Neural cell (in vitro differentiated cells): ENCODE data around the gene ANKRD39. TPM values are rescaled to one million over a fixed set of nuclear protein-coding genes. Genes with fewer than 3 reads are reported as not detected.

ENCODE experiments used
- H2AFZ ChIP-seq: fragments of 200-600, 300-800 bp; sonication (generic), shearing (Covaris generic); 2 replicates; pipeline ENCODE4 v1.6.0; 2014; ENCODE audit warnings: low read depth, mild to moderate bottlenecking, antibody characterized with exemption, low read length, moderate library complexity
- H3F3A ChIP-seq: fragments of 200-600 bp; shearing (Covaris generic); 2 replicates; pipeline ENCODE4 v1.6.1; 2016; ENCODE audit warnings: mild to moderate bottlenecking, moderate library complexity, mixed read lengths, antibody characterized with exemption, low read length; ENCODE audit not compliant: insufficient read depth, poor library complexity, severe bottlenecking
- H3K27ac ChIP-seq: fragments of 200-600, 300-800 bp; sonication (generic), shearing (Covaris generic); 2 replicates; pipeline ENCODE4 v1.5.1; 2014; ENCODE audit warnings: mild to moderate bottlenecking, low read length, moderate library complexity
- H3K27me3 ChIP-seq: fragments of 300-800, 200-600 bp; sonication (generic), shearing (Covaris generic); 2 replicates; pipeline ENCODE4 v1.6.0; 2014; ENCODE audit warnings: mild to moderate bottlenecking, low read depth, low read length, moderate library complexity; ENCODE audit not compliant: insufficient read depth
- H3K36me3 ChIP-seq: fragments of 300-800, 200-600 bp; sonication (generic), shearing (Covaris generic); 2 replicates; pipeline ENCODE4 v1.5.1; 2014; ENCODE audit warnings: mild to moderate bottlenecking, antibody characterized with exemption, low read length, moderate library complexity; ENCODE audit not compliant: insufficient read depth
- H3K4me2 ChIP-seq: fragments of 300-800, 200-600 bp; sonication (generic), shearing (Covaris generic); 2 replicates; pipeline ENCODE4 v1.6.0; 2014; ENCODE audit warnings: mild to moderate bottlenecking, low read length
- H3K4me3 ChIP-seq: fragments of 300-800, 200-600 bp; sonication (generic), shearing (Covaris generic); 2 replicates; pipeline ENCODE4 v1.5.1; 2014; ENCODE audit warnings: mild to moderate bottlenecking, low read length, moderate library complexity
- H3K79me2 ChIP-seq: fragments of 200-600 bp; shearing (Covaris generic); replicated peaks from 2 replicates; pipeline ENCODE4 v1.6.0; 2014; ENCODE audit warnings: mild to moderate bottlenecking, low read length, moderate library complexity; ENCODE audit not compliant: insufficient read depth
- H3K9ac ChIP-seq: fragments of 300-800, 200-600 bp; sonication (generic), shearing (Covaris generic); 2 replicates; pipeline ENCODE4 v1.6.1; 2016; ENCODE audit warnings: mild to moderate bottlenecking, low read length, mixed read lengths
- H3K9me2 ChIP-seq: fragments of 200-600 bp; shearing (Covaris generic); 2 replicates; pipeline ENCODE4 v1.6.1; 2016; ENCODE audit warnings: mild to moderate bottlenecking, low read length, mixed read lengths; ENCODE audit not compliant: insufficient read depth
- H3K9me3 ChIP-seq: fragments of 200-600, 300-800 bp; sonication (generic), shearing (Covaris generic); 2 replicates; pipeline ENCODE4 v1.6.1; 2016; ENCODE audit warnings: mild to moderate bottlenecking, mixed run types, low read length, moderate library complexity, mixed read lengths
- H4K20me1 ChIP-seq: fragments of 200-600 bp; shearing (Covaris generic); 2 replicates; pipeline ENCODE4 v1.6.1; 2016; ENCODE audit warnings: mild to moderate bottlenecking, mixed run types; ENCODE audit not compliant: insufficient read depth
- EP300 ChIP-seq: fragments of 450-650 bp; conservative IDR thresholded peaks from 2 replicates; pipeline ENCODE4 v1.6.1; 2014; ENCODE audit warnings: antibody characterized with exemption, mild to moderate bottlenecking, moderate library complexity; ENCODE audit not compliant: poor library complexity, severe bottlenecking
- EZH2 ChIP-seq: fragments of 200-600, 300-800 bp; shearing (Covaris generic), sonication (generic); IDR thresholded peaks from 2 replicates; pipeline ENCODE4 v1.6.1; 2014; ENCODE audit warnings: antibody characterized with exemption, low read length, borderline replicate concordance, mild to moderate bottlenecking; ENCODE audit not compliant: insufficient read depth, poor library complexity, severe bottlenecking
- MXI1 ChIP-seq: fragments of 450-650 bp; conservative IDR thresholded peaks from 2 replicates; pipeline ENCODE4 v1.6.1; 2014; ENCODE audit warnings: antibody characterized with exemption, mild to moderate bottlenecking; ENCODE audit not compliant: poor library complexity, severe bottlenecking
- POLR2AphosphoS5 ChIP-seq: IDR thresholded peaks from 2 replicates; pipeline ENCODE4 v1.6.1; 2012
- RAD21 ChIP-seq: fragments of 450-650 bp; conservative IDR thresholded peaks from 2 replicates; pipeline ENCODE4 v1.6.1; 2014; ENCODE audit warnings: antibody characterized with exemption, mild to moderate bottlenecking, moderate library complexity
- SMC3 ChIP-seq: fragments of 450-650 bp; conservative IDR thresholded peaks from 2 replicates; pipeline ENCODE4 v1.6.1; 2014; ENCODE audit warnings: antibody characterized with exemption, mild to moderate bottlenecking, moderate library complexity; ENCODE audit not compliant: poor library complexity
- TAF1 ChIP-seq: IDR thresholded peaks from 2 replicates; pipeline ENCODE4 v1.6.1; 2012; ENCODE audit warnings: low read depth
- polyA plus RNA-seq: library from polyadenylated mRNA; depleted of rRNA; stranded (reverse); fragments of >200 nt; gene quantifications from 2 replicates; pipeline ENCODE4 v1.2.3, GENCODE V29; 2014
- TF ChIP-seq, protein P1 (sequence below): fragments of 450-650 bp; IDR thresholded peaks from 2 replicates; pipeline ENCODE4 v1.5.1; 2014; ENCODE audit warnings: antibody characterized with exemption, mild to moderate bottlenecking, moderate library complexity; ENCODE audit not compliant: poor library complexity, severe bottlenecking
- TF ChIP-seq, protein P2 (sequence below): IDR thresholded peaks from 2 replicates; pipeline ENCODE4 v1.6.1; 2012; ENCODE audit warnings: borderline replicate concordance

Gene ANKRD39
- polyA plus RNA-seq, 1 donor from 2014 or later: 30.7 TPM

DNA sequence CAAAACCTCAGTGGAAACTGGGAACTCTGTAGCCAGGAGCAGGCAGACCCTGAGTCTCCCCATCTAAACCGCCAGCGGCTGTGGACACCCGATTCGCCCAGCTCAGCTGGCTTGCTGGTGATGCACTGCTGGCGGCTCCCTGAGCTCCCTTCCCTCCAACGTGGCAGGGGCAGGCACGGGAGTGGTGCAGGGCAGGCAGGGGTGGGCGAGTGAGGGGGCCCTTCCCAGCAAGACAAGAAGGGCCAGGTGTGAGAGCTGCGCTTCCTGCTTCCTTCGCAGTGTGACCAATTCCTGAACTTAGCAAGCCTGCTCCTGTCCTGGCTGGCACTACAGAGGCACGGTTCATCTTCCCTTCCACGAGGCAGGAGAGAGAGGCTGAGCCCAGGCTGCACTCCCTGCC, 24.4 kb upstream of the ANKRD39 start:
- no peak overlapping the region for H3K4me2 ChIP-seq

DNA sequence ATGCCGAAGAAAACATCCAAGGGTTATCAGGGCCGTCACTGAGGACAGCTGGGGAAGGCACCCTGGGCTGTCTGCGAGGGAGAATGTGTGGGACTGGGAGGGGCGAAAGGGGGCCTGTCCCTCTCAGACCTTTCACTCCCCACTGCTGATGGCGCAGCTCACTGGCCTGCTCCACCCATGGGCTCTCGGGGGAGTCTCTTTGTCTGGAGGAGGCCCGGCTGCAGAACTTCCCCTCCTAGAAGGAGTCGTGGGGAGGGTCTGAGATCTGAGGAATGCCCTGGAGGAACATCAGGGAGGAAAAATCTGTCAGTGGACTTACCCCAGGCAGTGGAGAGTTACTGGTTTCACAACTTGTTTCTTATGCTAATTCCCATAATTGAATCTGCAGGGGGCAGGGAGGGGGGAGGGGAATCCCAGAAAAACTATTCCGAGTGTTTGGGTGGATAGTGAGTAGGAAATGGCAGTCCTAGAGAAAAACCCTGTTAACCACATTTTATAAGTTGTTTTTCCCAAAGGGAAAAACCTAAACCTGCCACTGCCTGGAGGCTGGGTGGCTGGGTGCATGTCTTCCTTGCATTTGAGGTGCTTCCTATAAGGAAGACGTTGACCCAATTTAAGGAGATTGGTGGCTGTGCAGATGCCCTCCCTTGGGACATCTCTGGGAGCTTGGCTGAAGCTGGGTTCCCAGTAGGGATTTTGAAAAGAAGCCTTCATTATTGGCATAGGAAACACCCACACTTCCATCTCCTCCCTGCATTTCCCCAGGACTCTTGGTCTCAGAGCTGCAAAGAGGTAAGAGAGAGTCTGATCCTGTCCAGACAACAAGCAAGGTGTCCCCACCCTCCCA, 23.8 kb upstream of the ANKRD39 start:
- no peaks in the 10 kb centered on the region for H3K36me3 ChIP-seq
- H4K20me1 ChIP-seq: no peaks in the 10 kb centered on the region
- no peaks in the 10 kb centered on the region for H3K9me2 ChIP-seq
- no peak overlapping the region for H3K9ac ChIP-seq
- H3K4me3 ChIP-seq: no peak overlapping the region
- no peaks in the 10 kb centered on the region for H3K79me2 ChIP-seq
- no peak overlapping the region for H3K27ac ChIP-seq
- no peaks in the 10 kb centered on the region for H3K9me3 ChIP-seq
- TF ChIP-seq MXI1: no peak
- TF ChIP-seq, protein P1, sequence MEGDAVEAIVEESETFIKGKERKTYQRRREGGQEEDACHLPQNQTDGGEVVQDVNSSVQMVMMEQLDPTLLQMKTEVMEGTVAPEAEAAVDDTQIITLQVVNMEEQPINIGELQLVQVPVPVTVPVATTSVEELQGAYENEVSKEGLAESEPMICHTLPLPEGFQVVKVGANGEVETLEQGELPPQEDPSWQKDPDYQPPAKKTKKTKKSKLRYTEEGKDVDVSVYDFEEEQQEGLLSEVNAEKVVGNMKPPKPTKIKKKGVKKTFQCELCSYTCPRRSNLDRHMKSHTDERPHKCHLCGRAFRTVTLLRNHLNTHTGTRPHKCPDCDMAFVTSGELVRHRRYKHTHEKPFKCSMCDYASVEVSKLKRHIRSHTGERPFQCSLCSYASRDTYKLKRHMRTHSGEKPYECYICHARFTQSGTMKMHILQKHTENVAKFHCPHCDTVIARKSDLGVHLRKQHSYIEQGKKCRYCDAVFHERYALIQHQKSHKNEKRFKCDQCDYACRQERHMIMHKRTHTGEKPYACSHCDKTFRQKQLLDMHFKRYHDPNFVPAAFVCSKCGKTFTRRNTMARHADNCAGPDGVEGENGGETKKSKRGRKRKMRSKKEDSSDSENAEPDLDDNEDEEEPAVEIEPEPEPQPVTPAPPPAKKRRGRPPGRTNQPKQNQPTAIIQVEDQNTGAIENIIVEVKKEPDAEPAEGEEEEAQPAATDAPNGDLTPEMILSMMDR: no peak
- TF ChIP-seq, protein P2, sequence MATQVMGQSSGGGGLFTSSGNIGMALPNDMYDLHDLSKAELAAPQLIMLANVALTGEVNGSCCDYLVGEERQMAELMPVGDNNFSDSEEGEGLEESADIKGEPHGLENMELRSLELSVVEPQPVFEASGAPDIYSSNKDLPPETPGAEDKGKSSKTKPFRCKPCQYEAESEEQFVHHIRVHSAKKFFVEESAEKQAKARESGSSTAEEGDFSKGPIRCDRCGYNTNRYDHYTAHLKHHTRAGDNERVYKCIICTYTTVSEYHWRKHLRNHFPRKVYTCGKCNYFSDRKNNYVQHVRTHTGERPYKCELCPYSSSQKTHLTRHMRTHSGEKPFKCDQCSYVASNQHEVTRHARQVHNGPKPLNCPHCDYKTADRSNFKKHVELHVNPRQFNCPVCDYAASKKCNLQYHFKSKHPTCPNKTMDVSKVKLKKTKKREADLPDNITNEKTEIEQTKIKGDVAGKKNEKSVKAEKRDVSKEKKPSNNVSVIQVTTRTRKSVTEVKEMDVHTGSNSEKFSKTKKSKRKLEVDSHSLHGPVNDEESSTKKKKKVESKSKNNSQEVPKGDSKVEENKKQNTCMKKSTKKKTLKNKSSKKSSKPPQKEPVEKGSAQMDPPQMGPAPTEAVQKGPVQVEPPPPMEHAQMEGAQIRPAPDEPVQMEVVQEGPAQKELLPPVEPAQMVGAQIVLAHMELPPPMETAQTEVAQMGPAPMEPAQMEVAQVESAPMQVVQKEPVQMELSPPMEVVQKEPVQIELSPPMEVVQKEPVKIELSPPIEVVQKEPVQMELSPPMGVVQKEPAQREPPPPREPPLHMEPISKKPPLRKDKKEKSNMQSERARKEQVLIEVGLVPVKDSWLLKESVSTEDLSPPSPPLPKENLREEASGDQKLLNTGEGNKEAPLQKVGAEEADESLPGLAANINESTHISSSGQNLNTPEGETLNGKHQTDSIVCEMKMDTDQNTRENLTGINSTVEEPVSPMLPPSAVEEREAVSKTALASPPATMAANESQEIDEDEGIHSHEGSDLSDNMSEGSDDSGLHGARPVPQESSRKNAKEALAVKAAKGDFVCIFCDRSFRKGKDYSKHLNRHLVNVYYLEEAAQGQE: no peak
- no peak for TF ChIP-seq RAD21
- H3K27me3 ChIP-seq: no peaks in the 10 kb centered on the region
- H2AFZ ChIP-seq: no peak overlapping the region
- H3K4me2 ChIP-seq: no peak overlapping the region
- H3F3A ChIP-seq: no peaks in the 10 kb centered on the region

More for the DNA sequence above, 24.4 kb upstream of the ANKRD39 start:
- H3F3A ChIP-seq: no peaks in the 10 kb centered on the region
- TF ChIP-seq, protein P2: no peak
- TF ChIP-seq EZH2 (no peak), SMC3 (no peak), POLR2AphosphoS5 (no peak), RAD21 (no peak), TAF1 (no peak), EP300 (no peak), MXI1 (no peak)
- TF ChIP-seq, protein P1: no peak
- no peaks in the 10 kb centered on the region for H4K20me1 ChIP-seq
- H3K27me3 ChIP-seq: no peaks in the 10 kb centered on the region
- no peaks in the 10 kb centered on the region for H3K79me2 ChIP-seq
- no peak overlapping the region for H3K27ac ChIP-seq
- H3K36me3 ChIP-seq: no peaks in the 10 kb centered on the region
- no peak overlapping the region for H3K9ac ChIP-seq
- H3K9me3 ChIP-seq: no peaks in the 10 kb centered on the region
- no peaks in the 10 kb centered on the region for H3K9me2 ChIP-seq
- H2AFZ ChIP-seq: no peak overlapping the region
- no peak overlapping the region for H3K4me3 ChIP-seq
